ENCODE data around the gene RAB40B. TPM values are rescaled to one million over a fixed set of nuclear protein-coding genes. Genes with fewer than 3 reads are reported as not detected.

The RAB40B gene
- polyA plus RNA-seq, 1 donor (not counting 4 experiments of a cell fraction or from before 2014, with no cell fraction given) = 10.6 TPM

- Histone ChIP-seq H3K27me3 (ENCODE audit: control insufficient read depth, extremely low read depth, insufficient read depth, low read length) (no peaks in the 10 kb centered on the region), H3K79me2 (ENCODE audit: control insufficient read depth, insufficient read depth, low read length) (peaks cover 14% of the 10 kb centered on the region), H3K36me3 (ENCODE audit: control insufficient read depth in 2 of 2, extremely low read depth in 1 of 2, insufficient read depth in 2 of 2, low read length in 2 of 2) (peaks cover 12 to 24% of the 10 kb centered on the region in 2 experiments), H3K4me3 (ENCODE audit: control insufficient read depth in 2 of 3, extremely low read depth in 1 of 3, insufficient read depth in 2 of 3, low read depth in 1 of 3, low read length in 3 of 3) (no peak overlapping the region), H3K9ac (ENCODE audit: control insufficient read depth, extremely low read depth, insufficient read depth, low read length) (no peak overlapping the region), H3K4me1 (ENCODE audit: control insufficient read depth, extremely low read depth, insufficient read depth, low read length) (peaks cover 13% of the 10 kb centered on the region), H2AFZ (ENCODE audit: control insufficient read depth, low read length) (no peak overlapping the region), H3K9me3 (ENCODE audit: control insufficient read depth, low read depth, low read length) (no peaks in the 10 kb centered on the region), H4K20me1 (ENCODE audit: control insufficient read depth, extremely low read depth, insufficient read depth, low read length) (no peaks in the 10 kb centered on the region), H3K4me2 (ENCODE audit: control insufficient read depth, extremely low read depth, insufficient read depth, low read depth, low read length) (no peak overlapping the region), H3K9me1 (ENCODE audit: control insufficient read depth, extremely low read depth, insufficient read depth, low read length) (no peaks in the 10 kb centered on the region), H3K27ac (ENCODE audit: control insufficient read depth, insufficient read depth, low read length) (no peak overlapping the region)
- no peak for DNase-seq (ENCODE audit: low read depth, low spot score)
- dilution Hi-C loops (cut with MboI; ENCODE audit: extremely low pct_ligation_motif_present, low sequenced_read_pairs) = no loop called here
- no peak for FAIRE-seq
- no peak for TF ChIP-seq EZH2 (IDR thresholded peaks at IDR 0.05; ENCODE audit: low read length)
- no peak for TF ChIP-seq CTCF (optimal IDR thresholded peaks at IDR 0.05 in 1 of 3, IDR thresholded peaks at IDR 0.05 in 1 of 3, conservative IDR thresholded peaks at IDR 0.05 in 1 of 3; ENCODE audit: extremely low read depth in 1 of 3, insufficient read depth in 2 of 3, low read length in 3 of 3)
Measured at GRCh38 chr17:82720204-82720603, 21.7 kb upstream of the RAB40B start.

GRCh38 chr17:82718986-82719685, 20.6 kb upstream of the RAB40B start:
- Histone ChIP-seq H3K9me3 (ENCODE audit: control insufficient read depth, low read depth, low read length) (no peaks in the 10 kb centered on the region), H3K4me3 (ENCODE audit: control insufficient read depth in 2 of 3, extremely low read depth in 1 of 3, insufficient read depth in 2 of 3, low read depth in 1 of 3, low read length in 3 of 3) (no peak overlapping the region), H3K27me3 (ENCODE audit: control insufficient read depth, extremely low read depth, insufficient read depth, low read length) (no peaks in the 10 kb centered on the region), H3K9me1 (ENCODE audit: control insufficient read depth, extremely low read depth, insufficient read depth, low read length) (no peaks in the 10 kb centered on the region), H3K27ac (ENCODE audit: control insufficient read depth, insufficient read depth, low read length) (no peak overlapping the region), H2AFZ (ENCODE audit: control insufficient read depth, low read length) (no peak overlapping the region), H3K4me2 (ENCODE audit: control insufficient read depth, extremely low read depth, insufficient read depth, low read depth, low read length) (no peak overlapping the region), H3K9ac (ENCODE audit: control insufficient read depth, extremely low read depth, insufficient read depth, low read length) (no peak overlapping the region), H3K79me2 (ENCODE audit: control insufficient read depth, insufficient read depth, low read length) (peaks cover 14% of the 10 kb centered on the region), H3K36me3 (ENCODE audit: control insufficient read depth in 2 of 2, extremely low read depth in 1 of 2, insufficient read depth in 2 of 2, low read length in 2 of 2) (peaks cover 12 to 24% of the 10 kb centered on the region in 2 experiments), H3K4me1 (ENCODE audit: control insufficient read depth, extremely low read depth, insufficient read depth, low read length) (peaks cover 13% of the 10 kb centered on the region), H4K20me1 (ENCODE audit: control insufficient read depth, extremely low read depth, insufficient read depth, low read length) (no peaks in the 10 kb centered on the region)
- DNase-seq (ENCODE audit: low read depth, low spot score) = no peak
- no peak for TF ChIP-seq CTCF (optimal IDR thresholded peaks at IDR 0.05 in 1 of 3, IDR thresholded peaks at IDR 0.05 in 1 of 3, conservative IDR thresholded peaks at IDR 0.05 in 1 of 3; ENCODE audit: extremely low read depth in 1 of 3, insufficient read depth in 2 of 3, low read length in 3 of 3)
- no peak for TF ChIP-seq EZH2 (IDR thresholded peaks at IDR 0.05; ENCODE audit: low read length)
- FAIRE-seq = no peak
- dilution Hi-C loops (cut with MboI; ENCODE audit: extremely low pct_ligation_motif_present, low sequenced_read_pairs) = no loop called here
